ENCODE results near the gene PCSK2. TPM values are rescaled to one million over a fixed set of nuclear protein-coding genes. Genes with fewer than 3 reads are reported as not detected.

PCSK2 gene
- total and polyA plus RNA-seq, 2 of the 8 experiments (the other 6 are each of a cell fraction or from before 2014, with no cell fraction given) = 1.9 to 4.2 TPM

DNA sequence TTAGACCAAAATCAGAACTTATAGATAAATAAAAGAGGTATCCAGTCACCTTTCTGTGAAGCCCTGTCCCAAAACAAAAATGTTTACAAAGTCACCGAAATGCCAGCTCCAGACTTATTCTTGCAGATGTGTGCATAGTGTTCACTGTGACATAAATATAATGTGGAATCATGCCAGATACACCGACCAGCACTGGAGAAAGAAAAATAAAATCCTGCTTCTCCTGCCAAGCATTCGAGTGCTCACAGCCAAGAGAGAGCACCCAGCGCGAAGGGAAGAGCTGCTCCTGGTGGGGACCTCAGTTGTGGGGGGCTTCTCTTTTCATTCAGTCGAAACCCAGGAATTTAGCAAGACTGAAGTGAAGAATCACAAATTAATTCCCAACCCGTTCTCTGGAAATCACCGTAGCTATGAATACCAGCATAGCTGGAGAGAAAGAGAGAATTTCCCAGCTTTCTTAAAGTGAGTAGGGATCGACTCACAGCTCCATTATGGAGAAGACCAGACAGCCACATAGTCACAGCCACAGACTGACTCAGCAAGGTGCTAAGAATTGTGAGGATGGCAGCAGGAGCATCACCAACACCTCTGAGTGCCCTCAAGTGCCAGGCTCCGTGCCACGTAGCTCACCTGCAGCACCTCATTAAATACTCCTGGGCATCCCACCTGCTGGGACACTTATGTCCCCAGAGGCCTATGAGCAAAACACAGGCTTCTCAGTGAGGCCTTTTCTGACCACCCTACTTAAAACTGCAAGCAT is 271.2 kb downstream of the PCSK2 start:
- no peak overlapping the region for H4K8ac ChIP-seq (ENCODE audit: extremely low read depth, insufficient read depth, low read length)
- H3K4me1 ChIP-seq (replicated peaks in 1 of 4; ENCODE audit: control insufficient read depth in 3 of 4, insufficient read depth in 4 of 4, low read length in 3 of 4) = no peaks in the 10 kb centered on the region
- H3K56ac ChIP-seq (replicated peaks; ENCODE audit: insufficient read length, low read depth, low read length) = no peak overlapping the region
- no peak overlapping the region for H3K27ac ChIP-seq (ENCODE audit: low read depth, low read length)
- no peaks in the 10 kb centered on the region for H4K20me1 ChIP-seq (replicated peaks in 1 of 2; ENCODE audit: control insufficient read depth in 1 of 2, insufficient read depth in 2 of 2, low read length in 2 of 2)
- H3K9ac ChIP-seq (replicated peaks in 1 of 4; ENCODE audit: extremely low read depth in 1 of 4, low read depth in 3 of 4, low read length in 3 of 4) = no peak overlapping the region
- H4K5ac ChIP-seq (ENCODE audit: insufficient read length, low read depth, low read length) = no peak overlapping the region
- no peaks in the 10 kb centered on the region for H3K79me2 ChIP-seq (ENCODE audit: control insufficient read depth in 1 of 2, insufficient read depth in 2 of 2, low read length in 2 of 2)
- H3K14ac ChIP-seq (ENCODE audit: insufficient read length) = no peak overlapping the region
- H3K4me3 ChIP-seq (ENCODE audit: extremely low read depth in 1 of 4, insufficient read depth in 2 of 4, low read depth in 3 of 4, low read length in 4 of 4) = no peak overlapping the region
- WGBS, 2 experiments (ENCODE audit: extremely low coverage in 1 of 2, insufficient coverage in 1 of 2, insufficient read length in 1 of 2, insufficient replicate concordance in 2 of 2, low coverage in 1 of 2, low lambda C conversion rate in 2 of 2, missing lambda C conversion rate in 1 of 2) = 87% methylated on average over 11 of the region's 11 CpGs; no CpG with 5 or more reads in 1 of the 2 experiments
- no peaks in the 10 kb centered on the region for H3K23me2 ChIP-seq (ENCODE audit: low read depth, low read length)
- H3K27me3 ChIP-seq (replicated peaks in 1 of 4; ENCODE audit: control insufficient read depth in 3 of 4, extremely low read depth in 1 of 4, insufficient read depth in 3 of 4, low read length in 3 of 4) = no peaks in the 10 kb centered on the region
- no peak overlapping the region for H4K91ac ChIP-seq (replicated peaks; ENCODE audit: insufficient read length, low read length)
- CTCF ChIA-PET (ENCODE audit: partially characterized antibody) = interaction anchor here (0.5 to 1.8 kb wide), 5 partner anchors 14 to 696 kb away, joined by 3 to 5 read pairs (median 4); no protein-coding TSS in a partner anchor
- no peaks in the 10 kb centered on the region for H3K79me1 ChIP-seq (ENCODE audit: low read depth, low read length)
- H3K4ac ChIP-seq (replicated peaks; ENCODE audit: insufficient read length, low read depth, low read length) = no peak overlapping the region
- FAIRE-seq (no peak), DNase-seq (ENCODE audit: low read depth in 1 of 2, low spot score in 2 of 2) (no peak)
- no peak overlapping the region; the same call in 1 of the 2 replicates for H2BK15ac ChIP-seq (ENCODE audit: low read length)
- POLR2A ChIA-PET (ENCODE audit: partially characterized antibody) = no interaction called here
- no peak overlapping the region for H3K23ac ChIP-seq (ENCODE audit: insufficient read length)
- no peak overlapping the region; the same call in 1 of the 2 replicates for H2BK5ac ChIP-seq (ENCODE audit: low read depth, low read length)
- no peak overlapping the region for H3K4me2 ChIP-seq (ENCODE audit: insufficient read depth in 1 of 2, low read depth in 2 of 2, low read length in 2 of 2)
- H3K36me3 ChIP-seq (ENCODE audit: control insufficient read depth in 2 of 4, insufficient read depth in 4 of 4, low read length in 3 of 4) = no peaks in the 10 kb centered on the region
- no peak overlapping the region for H2BK20ac ChIP-seq (ENCODE audit: low read length)
- H2BK120ac ChIP-seq (replicated peaks; ENCODE audit: low read depth, low read length) = no peak overlapping the region
- no peak overlapping the region for H2AK5ac ChIP-seq (ENCODE audit: low read depth, low read length)
- no peak overlapping the region for H3K18ac ChIP-seq (ENCODE audit: extremely low read depth, low read length)
- H2BK12ac ChIP-seq (ENCODE audit: low read depth, low read length) = no peak overlapping the region
- no peaks in the 10 kb centered on the region for H3K9me3 ChIP-seq (ENCODE audit: insufficient read depth in 2 of 2, low read depth in 1 of 2, low read length in 1 of 2)
- H2AFZ ChIP-seq (ENCODE audit: low read length) = no peak overlapping the region
- TF ChIP-seq NANOG (IDR thresholded peaks at IDR 0.05; ENCODE audit: insufficient read depth, low read depth, low read length, poor library complexity, severe bottlenecking) = no peak
- TF ChIP-seq RBBP5 (IDR thresholded peaks at IDR 0.05; ENCODE audit: borderline replicate concordance, low read depth, low read length) = no peak
- no peak for TF ChIP-seq MAFK (IDR thresholded peaks at IDR 0.05; ENCODE audit: low read depth, low read length)
- TF ChIP-seq, protein P1, sequence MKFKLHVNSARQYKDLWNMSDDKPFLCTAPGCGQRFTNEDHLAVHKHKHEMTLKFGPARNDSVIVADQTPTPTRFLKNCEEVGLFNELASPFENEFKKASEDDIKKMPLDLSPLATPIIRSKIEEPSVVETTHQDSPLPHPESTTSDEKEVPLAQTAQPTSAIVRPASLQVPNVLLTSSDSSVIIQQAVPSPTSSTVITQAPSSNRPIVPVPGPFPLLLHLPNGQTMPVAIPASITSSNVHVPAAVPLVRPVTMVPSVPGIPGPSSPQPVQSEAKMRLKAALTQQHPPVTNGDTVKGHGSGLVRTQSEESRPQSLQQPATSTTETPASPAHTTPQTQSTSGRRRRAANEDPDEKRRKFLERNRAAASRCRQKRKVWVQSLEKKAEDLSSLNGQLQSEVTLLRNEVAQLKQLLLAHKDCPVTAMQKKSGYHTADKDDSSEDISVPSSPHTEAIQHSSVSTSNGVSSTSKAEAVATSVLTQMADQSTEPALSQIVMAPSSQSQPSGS (IDR thresholded peaks at IDR 0.05; ENCODE audit: low read length) = no peak
- TF ChIP-seq TAF1 (IDR thresholded peaks at IDR 0.05; ENCODE audit: low read depth, low read length) = no peak
- no peak for TF ChIP-seq BACH1 (IDR thresholded peaks at IDR 0.05; ENCODE audit: low read length)
- TF ChIP-seq CHD1 (IDR thresholded peaks at IDR 0.05; ENCODE audit: low read depth, low read length) = no peak
- no peak for TF ChIP-seq POU5F1 (IDR thresholded peaks at IDR 0.05; ENCODE audit: low read depth, low read length)
- no peak for TF ChIP-seq YY1 (IDR thresholded peaks at IDR 0.05; ENCODE audit: low read depth, low read length)
- TF ChIP-seq KDM5A (IDR thresholded peaks at IDR 0.05; ENCODE audit: low read length) = no peak
- TF ChIP-seq ASH2L (IDR thresholded peaks at IDR 0.05; ENCODE audit: low read length) = no peak
- TF ChIP-seq RXRA (IDR thresholded peaks at IDR 0.05; ENCODE audit: insufficient read depth, low read depth, low read length) = no peak

All from H1 (cell line).